Measurements from ENCODE around the gene SLC5A11.
"Not testable (repeated sequence)": the region's sequence is repeated elsewhere in the genome, so short reads cannot be mapped to it uniquely, and the experiment has no call there.

The SLC5A11 gene

GRCh38 chr16:24837969-24838368, 7.8 kb upstream of the SLC5A11 start:
- DNase-seq: no peak

GRCh38 chr16:24838554-24839266, 7.1 kb upstream of the SLC5A11 start:
- DNase-seq: no peak

GRCh38 chr16:24839347-24839972, 6.3 kb upstream of the SLC5A11 start:
- no peak for DNase-seq

- DNase-seq: no peak
Observed at GRCh38 chr16:24841291-24841690, 4.5 kb upstream of the SLC5A11 start.

- DNase-seq: no peak
Observed at GRCh38 chr16:24844101-24845030, 1.4 kb upstream of the SLC5A11 start.

- DNase-seq: not testable (repeated sequence)
Observed at GRCh38 chr16:24845031-24845365, 765 bp upstream of the SLC5A11 start.

GRCh38 chr16:24846548-24847357, 990 bp downstream of the SLC5A11 start:
- DNase-seq: no peak

DNA sequence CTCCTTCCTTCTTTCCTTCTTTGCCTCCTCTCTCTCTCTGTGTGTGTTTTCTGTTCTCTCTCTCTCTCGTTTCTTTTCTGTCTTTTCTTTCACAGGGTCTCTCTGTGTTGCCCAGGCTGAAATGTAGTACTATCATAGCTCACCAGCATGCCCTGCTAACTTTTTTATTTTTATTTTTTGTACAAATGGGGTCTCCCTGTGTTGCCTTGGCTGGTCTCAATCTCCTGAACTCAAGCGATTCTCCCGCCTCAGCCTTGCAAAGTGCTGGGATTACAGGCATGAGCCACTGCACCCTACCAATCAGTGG, 1.5 kb downstream of the SLC5A11 start:
- DNase-seq: no peak

- no peak for DNase-seq
Observed at GRCh38 chr16:24848065-24848464, 2.3 kb downstream of the SLC5A11 start.

DNA sequence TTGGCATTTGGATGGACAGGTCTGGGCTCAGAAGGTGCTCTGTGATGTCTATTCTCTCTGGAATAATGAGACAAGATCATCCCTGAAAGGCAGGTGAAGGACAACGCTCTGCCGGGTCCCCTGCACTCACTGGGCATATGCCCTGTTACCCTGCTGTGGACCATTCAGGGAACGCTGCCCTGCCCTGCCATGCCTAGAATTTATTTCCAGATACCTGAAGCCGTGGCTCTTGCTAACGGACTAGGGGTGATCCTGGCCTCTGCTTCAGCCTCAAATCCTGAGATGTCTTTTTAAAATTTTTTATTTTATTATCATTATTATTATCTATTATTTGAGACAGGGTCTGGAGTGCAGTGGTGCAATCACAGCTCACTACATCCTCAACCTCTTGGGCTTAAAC, 3.9 kb downstream of the SLC5A11 start:
- no peak for DNase-seq

DNA sequence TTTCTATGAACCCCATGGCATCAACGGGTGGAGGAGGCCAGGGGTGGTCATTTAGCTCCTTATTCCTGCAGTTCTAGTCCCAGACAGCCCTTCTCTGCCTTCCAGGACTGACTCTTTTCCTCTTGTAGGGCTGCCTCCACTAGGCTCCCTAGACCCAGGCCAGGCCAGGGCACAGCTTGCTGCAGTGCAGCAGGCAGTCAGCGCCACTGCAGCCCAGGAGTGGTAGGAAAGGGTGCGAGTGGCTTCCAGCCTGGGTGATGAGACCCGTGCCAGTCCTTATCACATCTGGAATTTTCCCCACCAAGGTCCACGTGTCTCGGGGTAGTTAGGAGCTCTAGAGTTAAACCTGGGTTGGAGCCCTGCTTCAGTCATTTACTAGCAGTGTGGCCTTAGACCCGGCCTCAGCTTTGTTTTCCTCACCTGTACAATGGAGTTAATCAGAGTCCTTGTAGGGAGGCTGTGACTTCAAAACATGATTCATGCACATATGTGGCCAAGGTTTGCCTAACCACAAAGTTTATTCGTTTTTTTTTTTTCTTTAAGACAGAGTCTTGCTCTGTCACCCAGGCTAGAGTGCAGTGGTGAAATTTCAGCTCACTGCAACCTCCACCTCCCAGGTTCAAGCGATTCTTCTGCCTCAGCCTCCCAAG, 4.7 kb downstream of the SLC5A11 start:
- DNase-seq: no peak

DNA sequence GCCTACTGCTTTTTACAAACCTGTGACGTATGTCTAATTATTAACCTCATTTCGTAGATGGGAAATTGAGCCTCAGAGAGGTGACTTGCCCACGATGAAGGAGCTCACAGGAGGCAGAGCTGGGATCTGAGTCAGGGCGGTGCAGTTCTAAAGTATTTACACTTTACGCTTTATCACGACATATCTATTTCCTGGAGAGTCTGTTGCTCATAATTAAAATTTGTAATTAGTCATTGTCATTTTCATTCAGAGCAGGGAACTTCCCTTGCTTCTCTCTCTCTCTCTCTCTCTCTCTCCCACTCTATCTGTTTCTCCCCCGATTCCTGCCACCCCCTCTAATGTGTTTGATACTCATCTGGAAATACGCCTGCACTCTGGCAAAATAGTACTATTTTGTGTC, 5.9 kb downstream of the SLC5A11 start:
- no peak for DNase-seq

DNA sequence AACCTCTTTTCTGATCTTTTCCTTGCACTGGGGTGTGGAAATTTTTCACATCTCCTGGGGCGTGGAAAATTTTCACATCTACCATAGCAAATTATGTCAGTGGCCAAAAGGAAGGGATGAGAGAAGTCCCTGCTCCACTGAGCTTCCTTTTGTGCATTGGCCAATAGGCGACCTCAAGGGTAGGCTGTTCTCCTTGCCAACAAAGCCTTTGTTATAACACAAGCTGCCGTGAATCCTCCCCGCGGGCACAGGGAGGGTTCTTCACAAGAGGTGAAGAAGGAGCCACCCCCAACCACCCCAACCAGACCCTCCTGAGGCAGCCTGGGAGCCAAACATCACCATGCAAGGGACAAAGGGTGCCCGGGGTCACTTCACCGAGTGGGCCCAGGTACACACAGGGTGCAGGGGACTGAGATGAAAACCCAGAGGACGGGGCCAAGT, 6.5 kb downstream of the SLC5A11 start:
- no peak for DNase-seq

DNA sequence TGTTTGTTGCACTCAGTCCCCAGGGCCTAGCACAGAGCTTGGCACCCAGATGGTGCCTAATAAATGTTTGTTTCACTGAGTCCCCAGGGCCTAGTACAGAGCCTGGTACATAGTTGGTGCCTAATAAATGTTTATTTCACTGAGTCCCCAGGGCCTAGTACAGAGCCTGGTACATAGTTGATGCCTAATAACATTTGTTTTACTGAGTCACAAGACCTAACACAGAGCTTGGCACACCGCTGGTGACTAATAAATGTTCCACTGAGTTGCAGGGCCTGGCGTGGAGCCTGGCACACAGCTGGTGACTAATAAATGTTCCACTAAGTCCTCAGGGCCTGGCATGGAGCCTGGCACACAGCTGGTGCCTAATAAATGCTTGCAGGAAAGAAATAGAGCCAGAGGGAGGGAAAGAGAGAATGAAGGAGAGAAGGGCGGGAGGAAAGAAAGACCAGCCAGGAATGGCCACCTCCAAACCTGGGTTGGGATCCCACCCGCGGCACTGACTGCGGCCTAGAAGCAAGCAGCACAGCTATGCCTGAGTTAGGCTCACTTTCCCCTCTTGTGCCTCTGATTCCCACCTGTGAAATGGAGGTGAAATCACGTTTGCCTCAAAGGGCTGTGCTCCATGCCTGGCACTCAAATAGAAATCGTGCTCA, 7.5 kb downstream of the SLC5A11 start:
- no peak for DNase-seq

- DNase-seq: no peak
Observed at GRCh38 chr16:24853830-24854229, 8.1 kb downstream of the SLC5A11 start.

DNA sequence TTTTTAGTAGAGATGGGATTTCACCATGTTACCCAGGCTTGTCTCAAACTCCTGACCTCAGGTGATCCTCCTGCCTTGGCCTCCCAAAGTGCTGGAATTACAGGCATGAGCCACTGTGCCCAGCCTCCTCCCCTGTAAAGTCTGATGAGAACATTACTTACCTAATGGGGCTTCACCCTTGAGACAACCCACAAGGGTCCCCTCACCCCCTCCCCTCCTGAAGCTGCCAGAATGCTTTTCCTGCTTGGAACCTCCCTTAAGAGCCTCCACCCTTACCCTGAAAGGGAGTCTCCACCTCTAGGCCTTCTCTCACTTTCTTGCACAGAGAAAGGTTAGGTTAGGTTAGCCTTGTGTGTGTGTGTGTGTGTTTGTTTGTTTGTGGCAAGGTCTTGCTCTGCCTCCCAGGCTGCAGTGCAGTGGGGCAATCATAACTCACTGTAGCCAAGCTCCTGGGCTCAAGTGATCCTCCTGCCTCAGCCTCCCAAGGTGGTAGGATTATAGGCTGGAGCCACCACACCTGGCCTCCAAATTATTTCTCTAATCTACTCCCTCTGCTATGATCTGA, 8.9 kb downstream of the SLC5A11 start:
- DNase-seq: no peak

DNA sequence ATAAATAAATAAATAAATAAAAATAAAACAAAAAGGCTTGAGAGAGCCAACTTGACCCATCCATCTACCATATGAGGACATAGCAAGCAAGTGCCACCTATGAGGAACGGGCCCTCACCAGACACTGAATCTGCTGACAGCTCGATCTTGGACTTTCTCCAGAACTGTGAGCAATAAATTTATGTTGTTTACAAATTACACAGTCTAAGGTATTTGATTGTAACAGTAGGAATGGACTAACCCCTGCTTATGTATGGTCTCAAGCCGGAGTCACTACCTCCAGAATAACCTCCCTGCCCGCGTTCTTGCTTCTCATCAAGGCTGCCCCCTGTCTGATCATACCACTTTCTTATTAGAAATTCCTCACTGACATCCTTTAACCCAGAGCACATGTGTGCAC, 9.9 kb downstream of the SLC5A11 start:
- DNase-seq: no peak

DNA sequence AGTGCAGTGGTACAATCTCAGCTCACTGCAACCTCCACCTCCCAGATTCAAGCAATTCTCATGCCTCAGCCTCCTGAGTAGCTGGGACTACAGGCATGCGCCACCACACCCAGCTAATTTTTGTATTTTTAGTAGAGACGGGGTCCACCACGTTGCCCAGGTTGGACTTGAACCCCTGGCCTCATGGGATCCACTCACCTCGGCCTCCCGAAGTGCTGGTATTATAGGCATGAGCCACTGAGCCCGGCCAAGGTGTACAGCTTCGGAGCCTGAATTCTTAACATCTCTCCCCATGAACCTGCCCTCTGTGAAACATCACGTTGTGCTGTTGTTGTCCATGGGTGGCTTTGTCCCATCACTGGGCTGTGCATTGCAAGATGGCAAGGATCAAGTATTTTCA, 11.1 kb downstream of the SLC5A11 start:
- DNase-seq: not testable (repeated sequence)

DNA sequence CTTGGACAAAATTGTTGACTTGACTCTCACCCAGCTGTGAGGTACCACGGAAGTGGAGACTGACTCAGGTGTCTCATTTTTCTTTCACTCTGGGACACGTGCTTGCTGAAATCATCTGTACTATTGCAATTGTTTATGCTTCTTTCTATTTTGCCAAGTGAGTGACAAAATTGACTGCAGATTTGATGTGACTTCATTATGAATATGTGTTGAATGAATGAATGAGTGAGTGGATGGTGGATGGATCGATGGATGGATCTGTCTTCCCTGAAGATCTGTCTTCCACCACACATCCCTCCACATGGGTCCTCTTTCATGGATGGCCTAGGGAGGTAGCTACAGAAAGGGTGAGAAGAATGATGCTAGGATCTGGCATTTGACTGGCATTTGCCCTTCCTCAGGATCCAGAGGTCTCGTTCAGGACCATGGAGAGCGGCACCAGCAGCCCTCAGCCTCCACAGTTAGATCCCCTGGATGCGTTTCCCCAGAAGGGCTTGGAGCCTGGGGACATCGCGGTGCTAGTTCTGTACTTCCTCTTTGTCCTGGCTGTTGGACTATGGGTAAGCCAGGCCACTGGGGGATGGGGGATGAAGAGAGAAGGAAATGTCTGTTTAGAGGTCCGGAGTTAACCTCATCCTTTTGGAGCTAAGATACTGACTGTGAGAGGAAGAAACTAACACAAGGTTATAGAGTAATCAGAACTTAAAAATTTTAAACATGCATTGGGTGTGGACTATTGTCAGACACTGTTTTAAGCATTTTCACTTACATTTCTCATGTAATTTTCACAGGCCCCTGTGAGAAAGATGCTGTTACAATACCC, 12.7 kb downstream of the SLC5A11 start:
- DNase-seq: no peak

- DNase-seq: no peak
Observed at GRCh38 chr16:24861461-24861860, 15.7 kb downstream of the SLC5A11 start.

Data from DMS 273 treated with DMSO at 0.1 percent for 48 hours (cell line).